K562 (cell line): Measurements from ENCODE around the gene SETDB1. TPM values are rescaled to one million over a fixed set of nuclear protein-coding genes. Genes with fewer than 3 reads are reported as not detected.
A peak's percentile ranks its signal among the peaks of the same experiment; 100 is the strongest.

Experiments used
- ATAC-seq: fragments of 200-7000 bp; cut with Tn5 transposase; 3 replicates; pipeline ENCODE4 v1.9.1; 2020; ENCODE audit warnings: moderate library complexity
- BruUV-seq: library from RNA; stranded (reverse); fragments of 400-500 nt; replicated peaks from 2 replicates; lab custom pipeline; 2021; lab: Mats Ljungman, UMichigan
- CTCF ChIA-PET: fragments of 300-600 bp; formaldehyde crosslinking; extraction: SDS; loops from one replicate; lab custom pipeline; 2021; ENCODE audit warnings: low intra/inter-chr PET ratio; lab: Yijun Ruan, JAX
- POLR2A ChIA-PET: fragments of 300-600, 350-650 bp; sonication (Branson Sonifier 250); formaldehyde crosslinking; extraction: SDS; loops from one replicate; lab custom pipeline; 2021; ENCODE audit warnings: antibody characterized with exemption, inconsistent platforms; lab: Yijun Ruan, JAX
- DNase-seq, 4 experiments: peaks; one replicate each; pipeline versions ENCODE4 v3.0.0 to v3.0.0-alpha.2; 2011 to 2018; ENCODE audit warnings: low spot score in 3 of 4, mixed read lengths in 3 of 4; ENCODE audit errors: extremely low read depth in 1 of 4
- FAIRE-seq: peaks from 2 replicates; lab custom pipeline; 2011; peaks lifted over from hg19 to GRCh38; lab: Jason Lieb, UNC
- H2AFZ ChIP-seq: 2 replicates; pipeline ENCODE4 v1.6.0; 2011; ENCODE audit warnings: low read depth, low read length, control low read depth, inconsistent platforms
- H3K27ac ChIP-seq: fragments of 200-600 bp; 3 replicates; pipeline ENCODE4 v1.8.0; 2011; ENCODE audit warnings: low read depth, mild to moderate bottlenecking, control low read depth, inconsistent platforms, low read length, moderate library complexity, mixed read lengths; ENCODE audit errors: extremely low read depth
- H3K27me3 ChIP-seq, 2 experiments: fragments of 300-600 bp in 1 of 2; 2 replicates in 1 of 2; 3 replicates in 1 of 2; pipeline versions ENCODE4 v1.6.0 to v1.8.0; 2011; ENCODE audit warnings: inconsistent platforms in 2 of 2, low read length in 2 of 2, mild to moderate bottlenecking in 1 of 2, mixed read lengths in 1 of 2, moderate library complexity in 1 of 2; ENCODE audit not compliant: control insufficient read depth in 2 of 2, insufficient read depth in 2 of 2
- H3K36me3 ChIP-seq: fragments of 300-600 bp; 3 replicates; pipeline ENCODE4 v1.8.0; 2011; ENCODE audit warnings: mild to moderate bottlenecking, low read length, inconsistent platforms; ENCODE audit not compliant: control insufficient read depth, insufficient read depth
- H3K4me1 ChIP-seq, 2 experiments: fragments of 200-600 bp in 1 of 2; replicated peaks in 1 of 2; 2 replicates in 1 of 2; 3 replicates in 1 of 2; pipeline versions ENCODE4 v1.5.1 to v1.8.0; 2011; ENCODE audit warnings: inconsistent platforms in 2 of 2, low read length in 2 of 2, mild to moderate bottlenecking in 1 of 2, mixed read lengths in 1 of 2, moderate library complexity in 1 of 2; ENCODE audit not compliant: control insufficient read depth in 2 of 2, insufficient read depth in 2 of 2
- H3K4me2 ChIP-seq: 2 replicates; pipeline ENCODE4 v1.6.1; 2011; ENCODE audit warnings: low read length, control low read depth, inconsistent platforms, mixed read lengths; ENCODE audit not compliant: insufficient read depth
- H3K4me3 ChIP-seq: fragments of 200-600 bp; sonication (generic), shearing (Covaris generic); 2 replicates; pipeline ENCODE4 v1.5.1; 2016; ENCODE audit warnings: control low read depth, inconsistent platforms
- H3K79me2 ChIP-seq: fragments of 200-600 bp; 3 replicates; pipeline ENCODE4 v1.8.0; 2011; ENCODE audit warnings: low read length, inconsistent platforms; ENCODE audit not compliant: control insufficient read depth, insufficient read depth
- H3K9ac ChIP-seq, 2 experiments: 2 replicates each; pipeline versions ENCODE4 v1.6.0 to v1.6.1; 2011; ENCODE audit warnings: low read depth in 2 of 2, low read length in 2 of 2, control low read depth in 1 of 2, inconsistent platforms in 1 of 2, mild to moderate bottlenecking in 1 of 2, mixed read lengths in 1 of 2; ENCODE audit not compliant: insufficient read depth in 1 of 2
- H3K9me1 ChIP-seq: one replicate; pipeline ENCODE4 v1.6.0; 2011; ENCODE audit warnings: inconsistent platforms, mild to moderate bottlenecking, low read length, moderate library complexity; ENCODE audit not compliant: control insufficient read depth, insufficient read depth
- H3K9me3 ChIP-seq: replicated peaks from 2 replicates; pipeline ENCODE4 v1.5.1; 2011; ENCODE audit warnings: low read depth, low read length, inconsistent platforms; ENCODE audit not compliant: control insufficient read depth, insufficient read depth
- H4K20me1 ChIP-seq: replicated peaks from 2 replicates; pipeline ENCODE4 v1.6.1; 2011; ENCODE audit warnings: low read length, inconsistent platforms, mixed read lengths; ENCODE audit not compliant: control insufficient read depth, insufficient read depth
- CTBP1 ChIP-seq: fragments of 450-650 bp; IDR thresholded peaks from 2 replicates; pipeline ENCODE4 v1.6.1; 2016; ENCODE audit warnings: borderline replicate concordance
- EP300 ChIP-seq: IDR thresholded peaks from 2 replicates; pipeline ENCODE4 v1.6.1; 2012; ENCODE audit warnings: low read length, improper control_type of control experiment
- LEF1 ChIP-seq: fragments of 450-650 bp; IDR thresholded peaks from 2 replicates; pipeline ENCODE4 v1.6.1; 2016; ENCODE audit warnings: mild to moderate bottlenecking
- MAZ ChIP-seq, 2 experiments: fragments of 450-650 bp in 1 of 2; sonication (generic) in 1 of 2; formaldehyde crosslinking; IDR thresholded peaks in 1 of 2; conservative IDR thresholded peaks in 1 of 2; 2 replicates each; pipeline versions ENCODE4 v1.4.0 to v1.5.0; 2020; ENCODE audit warnings: mild to moderate bottlenecking in 1 of 2, missing genetic modification reagents in 1 of 2
- PHF8 ChIP-seq: fragments of 200-600 bp; sonication (generic); IDR thresholded peaks from 2 replicates; pipeline ENCODE4 v1.6.1; 2012; ENCODE audit warnings: mixed run types, mild to moderate bottlenecking, inconsistent platforms, low read length, moderate library complexity, borderline replicate concordance
- WGBS: fragments of 100-300 bp; shearing (Covaris generic); methylation state at CpG from one replicate; pipeline ENCODE4 v1.1.6; 2016; ENCODE audit warnings: low coverage, mixed read lengths; ENCODE audit not compliant: insufficient coverage; ENCODE audit errors: missing lambda C conversion rate; 5-methylcytosine and 5-hydroxymethylcytosine counted together
- in situ Hi-C: fragments of 300-500 bp; cut with MboI; formaldehyde crosslinking; loops from 4 replicates; pipeline ENCODE4 v1.15.0; 2018; ENCODE audit warnings: inconsistent platforms, mixed read lengths
- intact Hi-C: fragments of 100-400 bp; cut with micrococcal nuclease; formaldehyde crosslinking; loops from 2 replicates; pipeline ENCODE4 v1.14.2; 2022
- polyA plus RNA-seq, 8 experiments: library from polyadenylated mRNA; depleted of rRNA in 4 of 8; stranded (reverse) in 5 of 8; unstranded in 3 of 8; fragments of >200 nt; fragmentation: Nextera tagmentation in 2 of 8; fragmentation: Illumina TruSeq in 1 of 8; extraction: Ambion mirVana in 2 of 8; extraction: Trizol in 1 of 8; gene quantifications; 2 replicates each; pipeline versions ENCODE4 v1.2.1 to v1.2.3, GENCODE V29; 2011 to 2014; ENCODE audit warnings: inconsistent platforms in 1 of 8, missing spikeins in 1 of 8
- total RNA-seq, 7 experiments: library from RNA; depleted of rRNA in 6 of 7; stranded (reverse); fragments of >200 nt in 6 of 7; fragmentation: Illumina TruSeq in 2 of 7; extraction: Trizol in 2 of 7; gene quantifications; 2 replicates each; pipeline versions ENCODE4 v1.2.1 to v1.2.3, GENCODE V29; 2011 to 2021; ENCODE audit warnings: low replicate concordance in 1 of 7
- TF ChIP-seq, protein P1 (sequence below), 2 experiments: fragments of 450-650 bp; formaldehyde crosslinking in 1 of 2; IDR thresholded peaks; 2 replicates each; pipeline versions ENCODE4 v1.4.0 to v1.6.1; 2014 to 2020; ENCODE audit warnings: mild to moderate bottlenecking in 2 of 2, borderline replicate concordance in 1 of 2, low read depth in 1 of 2

Gene SETDB1
- total and polyA plus RNA-seq, 9 of the 15 experiments (the other 6 are each of a cell fraction or from before 2014, with no cell fraction given), result 21.5 to 64.4 (median 42.0) TPM

DNA sequence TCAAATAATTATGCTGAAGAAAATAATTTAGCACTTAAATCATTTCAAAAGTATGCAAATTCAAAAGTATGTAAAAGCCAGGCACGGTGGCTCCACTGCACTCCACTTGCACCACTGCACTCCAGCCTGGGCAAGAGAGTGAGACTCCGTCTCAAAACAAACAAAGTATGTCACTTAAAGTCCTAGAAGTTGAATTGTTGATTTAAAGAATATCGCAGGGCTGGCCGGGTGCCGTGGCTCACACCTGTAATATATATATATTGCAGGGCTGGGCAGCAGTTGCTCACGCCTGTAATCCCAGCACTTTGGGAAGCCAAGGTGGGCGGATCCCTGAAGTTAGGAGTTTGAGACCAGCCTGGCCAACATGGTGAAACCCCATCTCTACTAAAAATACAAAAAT lies 8.8 kb upstream of the SETDB1 start:
- H3K27ac ChIP-seq, result no peak overlapping the region
- POLR2A ChIA-PET, result interaction anchor here (0.9 kb wide), 1 partner anchor 10 kb away, joined by 3 read pairs; no protein-coding TSS in a partner anchor
- peaks cover 0 to 2% of the 10 kb centered on the region in 2 experiments; a peak in 2 of 5 replicates for H3K4me1 ChIP-seq
- no peaks in the 10 kb centered on the region for H3K27me3 ChIP-seq
- no TSS peak for BruUV-seq
- no peak overlapping the region for H3K4me3 ChIP-seq
- no peaks in the 10 kb centered on the region for H3K79me2 ChIP-seq
- no peaks in the 10 kb centered on the region for H3K36me3 ChIP-seq
- H3K9me1 ChIP-seq, result no peaks in the 10 kb centered on the region
- H3K4me2 ChIP-seq, result no peak overlapping the region
- no peak for DNase-seq
- ATAC-seq, result no peak
- no peaks in the 10 kb centered on the region for H4K20me1 ChIP-seq
- H3K9ac ChIP-seq, result no peak overlapping the region
- H2AFZ ChIP-seq, result no peak overlapping the region
- CTCF ChIA-PET, result no interaction called here
- 80% methylated on average over 7 of the region's 7 CpGs for WGBS
- no peak for FAIRE-seq
- no peak for TF ChIP-seq PHF8
- no peak for TF ChIP-seq EP300
- TF ChIP-seq LEF1, result no peak
- no peaks in the 10 kb centered on the region for H3K9me3 ChIP-seq
- intact Hi-C loops, result no loop called here
- in situ Hi-C loops, result no loop called here

DNA sequence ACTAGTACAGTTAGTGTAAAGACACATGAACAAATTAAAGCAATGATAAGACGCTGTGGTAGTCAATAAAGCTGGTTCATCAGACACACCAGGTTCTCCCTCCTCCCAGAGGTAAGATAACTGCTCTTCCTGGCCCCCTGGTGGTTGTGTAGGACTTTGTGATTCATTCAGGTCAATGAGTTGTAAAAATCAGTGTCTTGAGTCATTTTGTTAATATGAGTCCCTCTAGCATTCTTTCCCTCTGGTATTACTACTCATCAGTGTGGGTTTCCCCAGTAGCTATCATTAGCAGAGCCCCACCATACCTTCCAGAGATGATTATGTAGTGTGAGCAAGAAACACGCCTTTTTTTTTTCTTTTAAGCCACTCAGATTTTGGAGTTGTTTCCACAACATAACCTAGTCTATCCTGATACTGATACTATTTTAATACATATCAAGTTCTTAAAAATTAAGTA lies 3.6 kb upstream of the SETDB1 start:
- peaks cover 3% of the 10 kb centered on the region for H3K36me3 ChIP-seq
- no peak overlapping the region for H3K9ac ChIP-seq
- H3K9me1 ChIP-seq, result no peaks in the 10 kb centered on the region
- peaks cover 3 to 9% of the 10 kb centered on the region in 2 experiments; a peak in 2 of 5 replicates for H3K4me1 ChIP-seq
- H3K27me3 ChIP-seq, result no peaks in the 10 kb centered on the region
- FAIRE-seq, result peak; percentile 95
- CTCF ChIA-PET, result interaction anchor here (0.5 to 0.7 kb wide), 4 partner anchors 9 to 93 kb away, joined by 3 to 5 read pairs (median 4); no protein-coding TSS in a partner anchor
- H3K9me3 ChIP-seq, result no peaks in the 10 kb centered on the region; the same call in 1 of the 2 replicates
- H2AFZ ChIP-seq, result peak overlapping the region; percentile 78
- H4K20me1 ChIP-seq, result no peaks in the 10 kb centered on the region
- POLR2A ChIA-PET, result interaction anchor here (0.6 to 1.9 kb wide), 6 partner anchors 9 to 361 kb away, joined by 3 to 7 read pairs (median 4); no protein-coding TSS in a partner anchor
- H3K79me2 ChIP-seq, result peaks cover 13% of the 10 kb centered on the region
- H3K4me2 ChIP-seq, result no peak overlapping the region
- peak; percentile 69 to 85 (median 72) for DNase-seq
- ATAC-seq, result peak; percentile 75
- no peak overlapping the region for H3K4me3 ChIP-seq
- WGBS, result 35% methylated on average over 2 of the region's 2 CpGs
- in situ Hi-C loops (no loop called here), intact Hi-C loops (loop anchor here (5.0 to 10.0 kb wide), 3 partner anchors 45 to 298 kb away; partner anchors contain the start of genes ARNT and ENSA)
- BruUV-seq, result no TSS peak
- no peak overlapping the region for H3K27ac ChIP-seq
- TF ChIP-seq CTBP1, result 0 out of 2 replicates have a peak, but pooled peaks have one; percentile 14
- TF ChIP-seq, protein P1, sequence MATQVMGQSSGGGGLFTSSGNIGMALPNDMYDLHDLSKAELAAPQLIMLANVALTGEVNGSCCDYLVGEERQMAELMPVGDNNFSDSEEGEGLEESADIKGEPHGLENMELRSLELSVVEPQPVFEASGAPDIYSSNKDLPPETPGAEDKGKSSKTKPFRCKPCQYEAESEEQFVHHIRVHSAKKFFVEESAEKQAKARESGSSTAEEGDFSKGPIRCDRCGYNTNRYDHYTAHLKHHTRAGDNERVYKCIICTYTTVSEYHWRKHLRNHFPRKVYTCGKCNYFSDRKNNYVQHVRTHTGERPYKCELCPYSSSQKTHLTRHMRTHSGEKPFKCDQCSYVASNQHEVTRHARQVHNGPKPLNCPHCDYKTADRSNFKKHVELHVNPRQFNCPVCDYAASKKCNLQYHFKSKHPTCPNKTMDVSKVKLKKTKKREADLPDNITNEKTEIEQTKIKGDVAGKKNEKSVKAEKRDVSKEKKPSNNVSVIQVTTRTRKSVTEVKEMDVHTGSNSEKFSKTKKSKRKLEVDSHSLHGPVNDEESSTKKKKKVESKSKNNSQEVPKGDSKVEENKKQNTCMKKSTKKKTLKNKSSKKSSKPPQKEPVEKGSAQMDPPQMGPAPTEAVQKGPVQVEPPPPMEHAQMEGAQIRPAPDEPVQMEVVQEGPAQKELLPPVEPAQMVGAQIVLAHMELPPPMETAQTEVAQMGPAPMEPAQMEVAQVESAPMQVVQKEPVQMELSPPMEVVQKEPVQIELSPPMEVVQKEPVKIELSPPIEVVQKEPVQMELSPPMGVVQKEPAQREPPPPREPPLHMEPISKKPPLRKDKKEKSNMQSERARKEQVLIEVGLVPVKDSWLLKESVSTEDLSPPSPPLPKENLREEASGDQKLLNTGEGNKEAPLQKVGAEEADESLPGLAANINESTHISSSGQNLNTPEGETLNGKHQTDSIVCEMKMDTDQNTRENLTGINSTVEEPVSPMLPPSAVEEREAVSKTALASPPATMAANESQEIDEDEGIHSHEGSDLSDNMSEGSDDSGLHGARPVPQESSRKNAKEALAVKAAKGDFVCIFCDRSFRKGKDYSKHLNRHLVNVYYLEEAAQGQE (IDR thresholded peaks at IDR 0.05; ENCODE audit: borderline replicate concordance), result peak; percentile 68; the same call in 1 of the 2 replicates
- TF ChIP-seq, protein P1 (CRISPR knock-in tag; IDR thresholded peaks at IDR 0.05; ENCODE audit: low read depth), result no peak
- peak in 1 of 2 experiments; percentile 51; a peak in 1 of 4 replicates for TF ChIP-seq MAZ (CRISPR knock-in tag; conservative IDR thresholded peaks at IDR 0.05 in 1 of 2, IDR thresholded peaks at IDR 0.05 in 1 of 2)
